Liver (tissue), 9 donors: ENCODE results near the gene CLDN5. TPM values are rescaled to one million over a fixed set of nuclear protein-coding genes. Genes with fewer than 3 reads are reported as not detected.

Experiments used
- DNase-seq: peaks from one replicate; pipeline ENCODE4 v3.0.0-alpha.2; 2017; ENCODE audit warnings: low spot score
- H3K27ac ChIP-seq, 2 donors: one replicate each; pipeline ENCODE4 v1.7.0; 2013; ENCODE audit warnings: inconsistent platforms in 2 of 2, low read length in 2 of 2, control low read depth in 1 of 2, low read depth in 1 of 2, mild to moderate bottlenecking in 1 of 2
- H3K27me3 ChIP-seq, 4 donors: one replicate each; pipeline versions ENCODE4 v1.6.1 to v1.7.0; 2013; ENCODE audit warnings: low read length in 3 of 4, inconsistent platforms in 1 of 4, mild to moderate bottlenecking in 1 of 4, moderate library complexity in 1 of 4; ENCODE audit not compliant: control insufficient read depth in 4 of 4, insufficient read depth in 4 of 4
- H3K36me3 ChIP-seq, 4 donors: one replicate each; pipeline versions ENCODE4 v1.6.1 to v1.7.0; 2013; ENCODE audit warnings: low read length in 3 of 4, mild to moderate bottlenecking in 3 of 4, low read depth in 1 of 4, moderate library complexity in 1 of 4; ENCODE audit not compliant: control insufficient read depth in 4 of 4, insufficient read depth in 3 of 4
- H3K4me1 ChIP-seq, 4 donors: one replicate each; pipeline versions ENCODE4 v1.6.1 to v1.7.0; 2013; ENCODE audit warnings: low read length in 3 of 4, mild to moderate bottlenecking in 3 of 4, moderate library complexity in 1 of 4; ENCODE audit not compliant: control insufficient read depth in 4 of 4, insufficient read depth in 4 of 4
- H3K4me3 ChIP-seq, 3 donors: one replicate each; pipeline versions ENCODE4 v1.6.1 to v1.7.0; 2013; ENCODE audit warnings: low read length in 3 of 3, control low read depth in 1 of 3, low read depth in 1 of 3, mild to moderate bottlenecking in 1 of 3
- H3K9ac ChIP-seq, 2 donors: one replicate each; pipeline ENCODE4 v1.7.0; 2013; ENCODE audit warnings: low read length in 2 of 2, mild to moderate bottlenecking in 2 of 2, moderate library complexity in 2 of 2, control low read depth in 1 of 2, low read depth in 1 of 2
- H3K9me3 ChIP-seq, 4 donors: one replicate each; pipeline versions ENCODE4 v1.6.1 to v1.7.0; 2013; ENCODE audit warnings: low read length in 3 of 4; ENCODE audit not compliant: control insufficient read depth in 4 of 4
- ATF3 ChIP-seq: IDR thresholded peaks from 2 replicates; pipeline ENCODE4 v1.6.1; 2016; ENCODE audit warnings: antibody characterized with exemption
- CTCF ChIP-seq: fragments of 150-350 bp; IDR thresholded peaks from 2 replicates; pipeline ENCODE4 v1.5.1; 2017; ENCODE audit warnings: improper control_type of control experiment, low read depth, low read length; ENCODE audit not compliant: missing input control
- EGR1 ChIP-seq, 2 donors: IDR thresholded peaks; 2 replicates each; pipeline ENCODE4 v1.6.1; 2016 to 2018; ENCODE audit warnings: antibody characterized with exemption in 2 of 2, low read depth in 2 of 2
- FOXA1 ChIP-seq: IDR thresholded peaks from 2 replicates; pipeline ENCODE4 v1.6.1; 2016; ENCODE audit warnings: antibody characterized with exemption
- FOXA2 ChIP-seq: IDR thresholded peaks from 2 replicates; pipeline ENCODE4 v1.6.1; 2016; ENCODE audit warnings: antibody characterized with exemption
- HNF4A ChIP-seq, 2 donors: conservative IDR thresholded peaks; 2 replicates each; pipeline ENCODE4 v1.6.1; 2016; ENCODE audit warnings: antibody characterized with exemption in 2 of 2, mild to moderate bottlenecking in 2 of 2
- HNF4G ChIP-seq: IDR thresholded peaks from 2 replicates; pipeline ENCODE4 v1.6.1; 2016; ENCODE audit warnings: antibody characterized with exemption
- JUND ChIP-seq, 2 donors: IDR thresholded peaks; 2 replicates each; pipeline ENCODE4 v1.6.1; 2016; ENCODE audit warnings: antibody characterized with exemption in 2 of 2
- MAX ChIP-seq: IDR thresholded peaks from 2 replicates; pipeline ENCODE4 v1.6.1; 2016; ENCODE audit warnings: antibody characterized with exemption
- NR2F2 ChIP-seq: IDR thresholded peaks from 2 replicates; pipeline ENCODE4 v1.6.1; 2016; ENCODE audit warnings: antibody characterized with exemption
- RAD21 ChIP-seq, 2 donors: IDR thresholded peaks; 2 replicates each; pipeline ENCODE4 v1.6.1; 2016; ENCODE audit warnings: antibody characterized with exemption in 2 of 2, mild to moderate bottlenecking in 2 of 2
- REST ChIP-seq: IDR thresholded peaks from 2 replicates; pipeline ENCODE4 v1.6.1; 2016; ENCODE audit warnings: antibody characterized with exemption, mild to moderate bottlenecking
- RXRA ChIP-seq, 2 donors: IDR thresholded peaks; 2 replicates each; pipeline ENCODE4 v1.6.1; 2017 to 2018; ENCODE audit warnings: antibody characterized with exemption in 2 of 2, mild to moderate bottlenecking in 1 of 2
- SP1 ChIP-seq: IDR thresholded peaks from 2 replicates; pipeline ENCODE4 v1.6.1; 2018; ENCODE audit warnings: antibody characterized with exemption, mild to moderate bottlenecking
- TAF1 ChIP-seq: conservative IDR thresholded peaks from 2 replicates; pipeline ENCODE4 v1.6.1; 2016; ENCODE audit warnings: antibody characterized with exemption, mild to moderate bottlenecking
- YY1 ChIP-seq: IDR thresholded peaks from 2 replicates; pipeline ENCODE4 v1.6.1; 2016; ENCODE audit warnings: antibody characterized with exemption, mild to moderate bottlenecking
- ZBTB33 ChIP-seq: IDR thresholded peaks from 2 replicates; pipeline ENCODE4 v1.6.1; 2016; ENCODE audit warnings: antibody characterized with exemption
- WGBS: extraction: QIAGEN DNeasy Blood & Tissue Kit; methylation state at CpG from one replicate; pipeline ENCODE4 v1.1.7; 2013; 5-methylcytosine and 5-hydroxymethylcytosine counted together
- polyA plus RNA-seq, 2 donors: library from polyadenylated mRNA; stranded (reverse) in 1 of 2; unstranded in 1 of 2; fragments of 200-250 nt in 1 of 2; fragments of >200 nt in 1 of 2; fragmentation: Nextera tagmentation in 1 of 2; extraction: Ambion mirVana in 1 of 2; gene quantifications; one replicate each; pipeline versions ENCODE4 v1.2.1 to v1.2.3, GENCODE V29; 2013 to 2015
- total RNA-seq, 2 donors: library from RNA; depleted of rRNA; stranded (reverse); fragments of >200 nt; gene quantifications; one replicate each; pipeline ENCODE4 v1.2.3, GENCODE V29; 2014
- donor health status: healthy.
- donor health status: healthy.
- donor health status: healthy.
- donor health status: healthy.
- donor health status: healthy.

The CLDN5 gene
- total and polyA plus RNA-seq, 4 donors: 15.6 to 31.5 (median 22.4) TPM

GRCh38 chr22:19517919-19518611 is 6.1 kb downstream of the CLDN5 start:
- H3K27ac ChIP-seq: no peak overlapping the region
- H3K36me3 ChIP-seq: no peaks in the 10 kb centered on the region
- no peak for DNase-seq
- peaks cover 0 to 2% (median under 1%) of the 10 kb centered on the region in 4 donors for H3K4me1 ChIP-seq
- H3K9me3 ChIP-seq: no peaks in the 10 kb centered on the region
- TF ChIP-seq RAD21 (IDR thresholded peaks at IDR 0.05) (no peak), YY1 (no peak), FOXA1 (no peak), REST (no peak), NR2F2 (no peak), HNF4A (conservative IDR thresholded peaks at IDR 0.05) (no peak), ATF3 (no peak), JUND (IDR thresholded peaks at IDR 0.05) (no peak), FOXA2 (no peak), EGR1 (IDR thresholded peaks at IDR 0.05; ENCODE audit: low read depth in 2 of 2) (no peak), MAX (no peak), CTCF (no peak)
- no peaks in the 10 kb centered on the region for H3K27me3 ChIP-seq
- no peak overlapping the region for H3K9ac ChIP-seq
- 94% methylated on average over 12 of the region's 12 CpGs for WGBS
- no peak overlapping the region for H3K4me3 ChIP-seq

GRCh38 chr22:19517171-19517500 is 7.1 kb downstream of the CLDN5 start:
- no peaks in the 10 kb centered on the region for H3K36me3 ChIP-seq
- H3K27ac ChIP-seq: no peak overlapping the region
- H3K9ac ChIP-seq: no peak overlapping the region
- no peak overlapping the region for H3K4me3 ChIP-seq
- no peaks in the 10 kb centered on the region for H3K4me1 ChIP-seq
- H3K27me3 ChIP-seq: no peaks in the 10 kb centered on the region
- H3K9me3 ChIP-seq: no peaks in the 10 kb centered on the region
- WGBS: 97% methylated on average over 10 of the region's 10 CpGs
- no peak for DNase-seq
- TF ChIP-seq NR2F2 (no peak), RAD21 (IDR thresholded peaks at IDR 0.05) (no peak), ZBTB33 (no peak), SP1 (no peak), FOXA1 (no peak), EGR1 (IDR thresholded peaks at IDR 0.05; ENCODE audit: low read depth in 2 of 2) (no peak), FOXA2 (no peak), HNF4G (no peak), TAF1 (no peak), CTCF (no peak), REST (no peak), RXRA (IDR thresholded peaks at IDR 0.05) (no peak), ATF3 (no peak)
